Thyroid gland (tissue), 4 donors: ENCODE measurements around the gene ACYP2.

ENCODE experiments used
- POLR2A ChIP-seq, 2 donors: fragments of 450-650 bp; IDR thresholded peaks; one replicate each; pipeline ENCODE4 v1.6.1; 2017; ENCODE audit warnings: antibody characterized with exemption in 2 of 2, mild to moderate bottlenecking in 2 of 2, moderate library complexity in 1 of 2
- TF ChIP-seq, protein P1 (sequence below), 6 experiments: fragments of 200-600 bp in 3 of 6; fragments of 450-650 bp in 3 of 6; sonication (generic) in 3 of 6; IDR thresholded peaks; one replicate each; pipeline ENCODE4 v1.5.1; 2016 to 2019; ENCODE audit warnings: antibody characterized with exemption in 6 of 6, mild to moderate bottlenecking in 2 of 6, inconsistent platforms in 1 of 6, moderate library complexity in 1 of 6

DNA sequence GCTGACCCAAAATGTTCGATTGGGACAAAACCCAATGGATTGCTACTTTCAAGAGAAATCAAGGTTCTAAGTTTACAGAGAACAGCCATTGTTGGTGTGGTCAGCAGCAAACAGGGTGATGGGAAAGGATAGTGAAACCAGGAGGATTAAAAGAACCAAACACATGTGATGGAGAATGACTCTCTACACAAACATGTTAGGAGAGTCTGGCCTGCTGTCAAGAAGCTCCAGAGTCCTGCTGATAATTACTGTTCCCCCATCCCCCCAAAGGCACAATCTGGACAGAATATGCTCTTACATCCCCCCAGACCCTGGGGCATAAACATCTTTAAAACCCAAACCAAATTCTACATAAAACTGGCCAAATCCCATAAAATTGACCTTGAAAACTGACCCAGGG lies 32.0 kb upstream of the ACYP2 start:
- TF ChIP-seq, protein P1, sequence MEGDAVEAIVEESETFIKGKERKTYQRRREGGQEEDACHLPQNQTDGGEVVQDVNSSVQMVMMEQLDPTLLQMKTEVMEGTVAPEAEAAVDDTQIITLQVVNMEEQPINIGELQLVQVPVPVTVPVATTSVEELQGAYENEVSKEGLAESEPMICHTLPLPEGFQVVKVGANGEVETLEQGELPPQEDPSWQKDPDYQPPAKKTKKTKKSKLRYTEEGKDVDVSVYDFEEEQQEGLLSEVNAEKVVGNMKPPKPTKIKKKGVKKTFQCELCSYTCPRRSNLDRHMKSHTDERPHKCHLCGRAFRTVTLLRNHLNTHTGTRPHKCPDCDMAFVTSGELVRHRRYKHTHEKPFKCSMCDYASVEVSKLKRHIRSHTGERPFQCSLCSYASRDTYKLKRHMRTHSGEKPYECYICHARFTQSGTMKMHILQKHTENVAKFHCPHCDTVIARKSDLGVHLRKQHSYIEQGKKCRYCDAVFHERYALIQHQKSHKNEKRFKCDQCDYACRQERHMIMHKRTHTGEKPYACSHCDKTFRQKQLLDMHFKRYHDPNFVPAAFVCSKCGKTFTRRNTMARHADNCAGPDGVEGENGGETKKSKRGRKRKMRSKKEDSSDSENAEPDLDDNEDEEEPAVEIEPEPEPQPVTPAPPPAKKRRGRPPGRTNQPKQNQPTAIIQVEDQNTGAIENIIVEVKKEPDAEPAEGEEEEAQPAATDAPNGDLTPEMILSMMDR (IDR thresholded peaks at IDR 0.05), result no peak
- TF ChIP-seq POLR2A (IDR thresholded peaks at IDR 0.05), result no peak
